Measurements from ENCODE around the gene EIF4G3. TPM values are rescaled to one million over a fixed set of nuclear protein-coding genes. Genes with fewer than 3 reads are reported as not detected.

Gene EIF4G3
- total and polyA plus RNA-seq, 9 of the 15 experiments (the other 6 are each of a cell fraction or from before 2014, with no cell fraction given), result 6.7 to 40.5 (median 32.1) TPM

- TF ChIP-seq ZNF592 (IDR thresholded peaks at IDR 0.05) (no peak), GABPB1 (CRISPR knock-in tag; IDR thresholded peaks at IDR 0.05) (peak; percentile 83), RBM15 (IDR thresholded peaks at IDR 0.05; ENCODE audit: insufficient read depth, low read length) (no peak), E2F8 (IDR thresholded peaks at IDR 0.05; ENCODE audit: low read depth, partially characterized antibody) (no peak), TAF9B (IDR thresholded peaks at IDR 0.05; ENCODE audit: partially characterized antibody) (no peak), ZNF239 (CRISPR knock-in tag; IDR thresholded peaks at IDR 0.05) (no peak), PHF8 (IDR thresholded peaks at IDR 0.05; ENCODE audit: borderline replicate concordance, low read length) (peak; percentile 73; the same call in 1 of the 2 replicates), TFE3 (CRISPR knock-in tag; IDR thresholded peaks at IDR 0.05) (no peak), SMARCA4 (IDR thresholded peaks at IDR 0.05) (no peak), ZFP30 (CRISPR knock-in tag; IDR thresholded peaks at IDR 0.05; ENCODE audit: borderline replicate concordance) (no peak), PHF21A (IDR thresholded peaks at IDR 0.05; ENCODE audit: borderline replicate concordance, low read depth) (no peak), KLF10 (CRISPR knock-in tag; IDR thresholded peaks at IDR 0.05) (no peak), SRF (CRISPR knock-in tag; IDR thresholded peaks at IDR 0.05) (0 out of 4 replicates have a peak, but pooled peaks of 1 of the 2 experiments have one; percentile 28), SRSF9 (IDR thresholded peaks at IDR 0.05; ENCODE audit: borderline replicate concordance, low read depth, low read length) (no peak)
- TF ChIP-seq, protein P1, sequence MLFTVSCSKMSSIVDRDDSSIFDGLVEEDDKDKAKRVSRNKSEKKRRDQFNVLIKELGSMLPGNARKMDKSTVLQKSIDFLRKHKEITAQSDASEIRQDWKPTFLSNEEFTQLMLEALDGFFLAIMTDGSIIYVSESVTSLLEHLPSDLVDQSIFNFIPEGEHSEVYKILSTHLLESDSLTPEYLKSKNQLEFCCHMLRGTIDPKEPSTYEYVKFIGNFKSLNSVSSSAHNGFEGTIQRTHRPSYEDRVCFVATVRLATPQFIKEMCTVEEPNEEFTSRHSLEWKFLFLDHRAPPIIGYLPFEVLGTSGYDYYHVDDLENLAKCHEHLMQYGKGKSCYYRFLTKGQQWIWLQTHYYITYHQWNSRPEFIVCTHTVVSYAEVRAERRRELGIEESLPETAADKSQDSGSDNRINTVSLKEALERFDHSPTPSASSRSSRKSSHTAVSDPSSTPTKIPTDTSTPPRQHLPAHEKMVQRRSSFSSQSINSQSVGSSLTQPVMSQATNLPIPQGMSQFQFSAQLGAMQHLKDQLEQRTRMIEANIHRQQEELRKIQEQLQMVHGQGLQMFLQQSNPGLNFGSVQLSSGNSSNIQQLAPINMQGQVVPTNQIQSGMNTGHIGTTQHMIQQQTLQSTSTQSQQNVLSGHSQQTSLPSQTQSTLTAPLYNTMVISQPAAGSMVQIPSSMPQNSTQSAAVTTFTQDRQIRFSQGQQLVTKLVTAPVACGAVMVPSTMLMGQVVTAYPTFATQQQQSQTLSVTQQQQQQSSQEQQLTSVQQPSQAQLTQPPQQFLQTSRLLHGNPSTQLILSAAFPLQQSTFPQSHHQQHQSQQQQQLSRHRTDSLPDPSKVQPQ (CRISPR knock-in tag; IDR thresholded peaks at IDR 0.05; ENCODE audit: borderline replicate concordance), result no peak
Observed at GRCh38 chr1:20786253-20787028, 390.3 kb downstream of the EIF4G3 start (continued).

All from K562 (cell line).